GM12872 (cell line): Measurements from ENCODE around the gene GOLGA2.

Experiments
- TF ChIP-seq, protein P1 (sequence below): IDR thresholded peaks from 3 replicates; pipeline ENCODE4 v1.5.1; 2011; ENCODE audit warnings: low read depth, mild to moderate bottlenecking, low read length, moderate library complexity; ENCODE audit not compliant: insufficient read depth

The GOLGA2 gene, protein sequence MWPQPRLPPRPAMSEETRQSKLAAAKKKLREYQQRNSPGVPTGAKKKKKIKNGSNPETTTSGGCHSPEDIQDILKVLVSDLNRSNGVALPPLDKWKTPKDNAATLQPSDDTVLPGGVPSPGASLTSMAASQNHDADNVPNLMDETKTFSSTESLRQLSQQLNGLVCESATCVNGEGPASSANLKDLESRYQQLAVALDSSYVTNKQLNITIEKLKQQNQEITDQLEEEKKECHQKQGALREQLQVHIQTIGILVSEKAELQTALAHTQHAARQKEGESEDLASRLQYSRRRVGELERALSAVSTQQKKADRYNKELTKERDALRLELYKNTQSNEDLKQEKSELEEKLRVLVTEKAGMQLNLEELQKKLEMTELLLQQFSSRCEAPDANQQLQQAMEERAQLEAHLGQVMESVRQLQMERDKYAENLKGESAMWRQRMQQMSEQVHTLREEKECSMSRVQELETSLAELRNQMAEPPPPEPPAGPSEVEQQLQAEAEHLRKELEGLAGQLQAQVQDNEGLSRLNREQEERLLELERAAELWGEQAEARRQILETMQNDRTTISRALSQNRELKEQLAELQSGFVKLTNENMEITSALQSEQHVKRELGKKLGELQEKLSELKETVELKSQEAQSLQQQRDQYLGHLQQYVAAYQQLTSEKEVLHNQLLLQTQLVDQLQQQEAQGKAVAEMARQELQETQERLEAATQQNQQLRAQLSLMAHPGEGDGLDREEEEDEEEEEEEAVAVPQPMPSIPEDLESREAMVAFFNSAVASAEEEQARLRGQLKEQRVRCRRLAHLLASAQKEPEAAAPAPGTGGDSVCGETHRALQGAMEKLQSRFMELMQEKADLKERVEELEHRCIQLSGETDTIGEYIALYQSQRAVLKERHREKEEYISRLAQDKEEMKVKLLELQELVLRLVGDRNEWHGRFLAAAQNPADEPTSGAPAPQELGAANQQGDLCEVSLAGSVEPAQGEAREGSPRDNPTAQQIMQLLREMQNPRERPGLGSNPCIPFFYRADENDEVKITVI

DNA sequence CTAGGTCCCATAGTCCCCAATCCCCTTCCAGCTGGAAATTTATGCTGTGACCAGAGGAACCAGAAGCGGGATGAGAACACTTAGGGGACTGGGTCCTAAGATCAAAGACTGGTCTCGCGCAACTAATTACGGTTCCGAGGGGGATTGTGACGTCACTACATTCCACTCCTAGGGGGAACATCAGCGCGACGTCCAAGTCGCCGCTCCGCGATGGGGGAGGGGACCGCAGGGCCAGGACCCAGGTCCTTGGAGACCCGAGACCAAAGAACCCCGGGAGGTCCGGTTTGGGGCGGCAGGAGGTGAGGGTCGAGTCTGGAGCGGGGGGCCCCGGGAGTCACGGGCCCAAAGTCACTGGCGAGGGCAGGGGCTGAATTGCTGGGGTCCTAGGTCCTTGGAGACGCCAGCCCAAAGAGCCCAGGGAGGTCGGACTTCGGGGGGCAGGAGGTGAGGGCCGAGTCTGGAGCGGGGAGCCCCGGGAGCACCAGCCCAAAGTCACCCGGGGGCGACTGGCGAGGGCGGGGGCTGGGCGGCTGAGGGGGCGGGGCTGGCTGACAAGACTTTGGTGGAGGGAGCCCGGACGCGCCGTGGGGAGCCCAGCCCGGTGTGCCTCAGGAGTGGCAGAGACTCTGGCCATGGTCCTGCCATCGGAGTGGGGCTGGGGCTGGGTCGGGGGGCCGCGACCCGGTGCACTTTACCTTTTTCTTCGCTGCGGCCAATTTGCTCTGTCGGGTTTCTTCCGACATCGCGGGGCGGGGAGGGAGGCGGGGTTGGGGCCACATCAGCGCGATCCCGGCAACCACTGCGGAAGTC, at the start of gene GOLGA2:
GOLGA2 (minus strand) TSS at position 810 of the 810 bp plus-strand sequence; CDS start at position 779, 31 bp downstream.
- TF ChIP-seq, protein P1, sequence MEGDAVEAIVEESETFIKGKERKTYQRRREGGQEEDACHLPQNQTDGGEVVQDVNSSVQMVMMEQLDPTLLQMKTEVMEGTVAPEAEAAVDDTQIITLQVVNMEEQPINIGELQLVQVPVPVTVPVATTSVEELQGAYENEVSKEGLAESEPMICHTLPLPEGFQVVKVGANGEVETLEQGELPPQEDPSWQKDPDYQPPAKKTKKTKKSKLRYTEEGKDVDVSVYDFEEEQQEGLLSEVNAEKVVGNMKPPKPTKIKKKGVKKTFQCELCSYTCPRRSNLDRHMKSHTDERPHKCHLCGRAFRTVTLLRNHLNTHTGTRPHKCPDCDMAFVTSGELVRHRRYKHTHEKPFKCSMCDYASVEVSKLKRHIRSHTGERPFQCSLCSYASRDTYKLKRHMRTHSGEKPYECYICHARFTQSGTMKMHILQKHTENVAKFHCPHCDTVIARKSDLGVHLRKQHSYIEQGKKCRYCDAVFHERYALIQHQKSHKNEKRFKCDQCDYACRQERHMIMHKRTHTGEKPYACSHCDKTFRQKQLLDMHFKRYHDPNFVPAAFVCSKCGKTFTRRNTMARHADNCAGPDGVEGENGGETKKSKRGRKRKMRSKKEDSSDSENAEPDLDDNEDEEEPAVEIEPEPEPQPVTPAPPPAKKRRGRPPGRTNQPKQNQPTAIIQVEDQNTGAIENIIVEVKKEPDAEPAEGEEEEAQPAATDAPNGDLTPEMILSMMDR: no peak

DNA sequence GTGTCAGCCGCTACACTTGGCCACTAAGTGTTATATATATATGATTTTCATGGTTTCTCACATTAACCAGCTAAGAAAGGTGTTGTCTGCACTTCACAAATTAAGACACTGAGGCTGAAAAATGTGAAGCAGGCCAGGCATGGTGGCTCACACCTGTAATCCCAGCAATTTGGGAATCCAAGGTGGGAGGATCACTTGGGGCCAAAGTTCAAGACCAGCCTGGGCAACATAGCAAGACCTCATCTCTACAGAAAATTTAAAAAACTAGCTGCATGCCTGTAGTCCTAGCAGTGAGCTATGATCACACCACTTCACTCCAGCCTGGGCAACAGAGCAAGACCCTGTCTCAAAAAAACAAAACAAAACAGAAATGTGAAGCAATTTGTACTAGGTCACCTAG, 48.6 kb upstream of the GOLGA2 start:
- TF ChIP-seq, protein P1: no peak

DNA sequence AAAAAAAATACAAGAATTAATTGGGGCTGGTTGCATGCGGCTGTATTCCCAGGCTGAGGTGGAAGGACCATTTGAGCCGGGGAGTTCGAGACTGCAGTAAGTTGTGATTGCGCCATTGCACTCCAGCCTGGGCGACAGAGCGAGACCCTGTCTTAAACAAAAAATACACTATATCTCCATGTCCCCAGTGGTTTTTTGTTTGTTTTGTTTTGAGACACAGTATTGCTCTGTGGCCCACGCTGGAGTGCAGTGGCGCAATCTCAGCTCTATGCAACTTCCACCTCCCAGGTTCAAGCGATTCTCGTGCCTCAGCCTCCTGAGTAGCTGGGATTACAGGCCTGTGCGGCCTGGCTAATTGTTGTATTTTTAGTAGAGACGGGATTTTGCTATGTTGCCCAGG, 48.0 kb upstream of the GOLGA2 start:
- TF ChIP-seq, protein P1: no peak

DNA sequence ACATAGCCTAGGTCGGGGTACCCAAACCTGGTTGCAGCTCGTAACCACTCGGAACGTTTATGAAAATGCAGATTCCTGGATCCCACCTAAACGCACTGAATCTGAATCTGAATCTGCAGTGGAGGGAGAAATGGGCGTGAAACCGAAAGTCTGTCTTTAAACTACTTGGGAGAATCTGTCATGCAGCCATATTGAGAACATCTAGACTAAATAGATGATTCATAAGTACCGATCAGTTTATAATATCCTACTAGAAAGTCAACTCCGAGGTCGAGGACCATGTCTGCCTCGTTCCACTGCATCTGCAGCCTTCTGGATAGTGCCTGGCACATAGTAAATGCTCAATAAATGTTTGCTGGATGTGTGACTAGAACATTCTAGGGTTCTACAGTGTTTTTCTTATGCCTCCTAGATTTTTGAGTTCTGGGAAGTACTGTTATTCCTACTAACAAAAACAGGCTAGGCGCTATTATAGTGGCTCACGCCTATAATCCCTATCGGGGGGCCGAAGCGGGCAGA, 47.5 kb upstream of the GOLGA2 start:
- TF ChIP-seq, protein P1: no peak

DNA sequence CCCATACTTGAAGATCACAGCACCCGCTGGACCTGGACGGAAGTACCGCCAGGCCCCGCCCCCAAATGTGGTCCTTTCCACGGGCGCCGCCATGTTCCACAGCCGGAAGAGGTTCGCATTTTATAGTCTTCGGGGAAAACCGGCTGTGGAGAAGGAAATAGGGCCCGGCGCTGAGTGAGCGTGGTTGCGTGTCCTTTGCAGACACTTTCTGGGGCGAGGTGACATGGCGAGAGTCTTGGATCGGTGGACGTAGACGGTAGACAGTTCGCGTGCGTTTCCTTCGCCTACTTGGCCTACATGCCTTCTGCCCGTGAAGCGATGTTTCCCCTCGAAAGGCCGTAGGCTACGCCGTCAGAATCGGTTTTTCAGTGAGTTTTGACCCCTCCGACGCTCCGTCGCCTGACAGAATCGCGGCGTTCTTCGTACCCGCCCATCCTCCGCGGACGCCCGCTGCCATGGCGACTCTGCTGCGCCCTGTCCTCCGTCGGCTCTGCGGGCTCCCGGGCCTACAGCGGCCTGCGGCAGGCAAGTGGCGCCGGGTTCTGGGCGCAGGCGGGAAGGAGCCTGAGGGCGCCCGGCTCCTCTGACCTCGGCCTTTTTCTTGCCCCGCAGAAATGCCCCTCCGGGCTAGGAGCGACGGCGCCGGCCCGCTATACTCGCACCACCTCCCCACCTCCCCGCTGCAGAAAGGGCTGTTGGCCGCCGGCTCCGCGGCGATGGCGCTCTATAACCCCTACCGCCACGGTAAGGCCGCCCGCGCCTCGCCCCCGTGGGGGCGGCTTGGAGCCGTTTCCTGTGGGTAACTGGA, 46.8 kb upstream of the GOLGA2 start, which contains the start of the genes COQ4 and TRUB2:
COQ4 (plus strand) TSS at position 436 of the 808 bp plus-strand sequence; CDS start at position 456, 20 bp downstream.
TRUB2 (minus strand) TSS at position 44 of the 808 bp plus-strand sequence; CDS start at position 5, 39 bp downstream.
- TF ChIP-seq, protein P1: no peak

DNA sequence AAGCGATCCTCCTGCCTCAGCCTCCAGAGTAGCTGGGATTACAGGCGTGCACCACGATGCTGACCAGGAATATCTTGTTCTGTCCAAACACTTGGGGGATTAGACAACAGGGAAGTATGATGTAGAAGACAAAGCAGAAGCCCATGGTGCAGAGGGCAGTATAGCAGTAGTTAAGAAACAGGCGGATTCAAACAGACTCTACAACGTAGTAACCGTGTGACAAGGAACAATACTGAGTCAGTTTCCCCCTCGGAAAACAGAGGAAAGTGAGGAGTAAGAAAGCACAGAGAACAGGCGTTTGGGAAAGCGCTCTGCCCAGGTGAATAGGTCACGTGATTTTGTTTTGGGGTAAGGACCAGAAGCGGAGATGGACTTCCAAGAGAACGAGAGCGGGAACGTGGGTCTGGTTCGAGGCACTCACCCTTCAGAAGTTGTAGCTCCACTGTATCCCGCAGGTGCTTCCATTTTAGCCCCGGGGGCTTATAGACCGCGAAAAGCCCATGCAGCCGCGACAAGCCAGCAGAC, 46.1 kb upstream of the GOLGA2 start:
- TF ChIP-seq, protein P1: no peak
